ENCODE data around the gene ACBD6. TPM values are rescaled to one million over a fixed set of nuclear protein-coding genes. Genes with fewer than 3 reads are reported as not detected.

Gene ACBD6
- total and polyA plus RNA-seq, 8 donors: 8.9 to 48.8 (median 37.7) TPM

DNA sequence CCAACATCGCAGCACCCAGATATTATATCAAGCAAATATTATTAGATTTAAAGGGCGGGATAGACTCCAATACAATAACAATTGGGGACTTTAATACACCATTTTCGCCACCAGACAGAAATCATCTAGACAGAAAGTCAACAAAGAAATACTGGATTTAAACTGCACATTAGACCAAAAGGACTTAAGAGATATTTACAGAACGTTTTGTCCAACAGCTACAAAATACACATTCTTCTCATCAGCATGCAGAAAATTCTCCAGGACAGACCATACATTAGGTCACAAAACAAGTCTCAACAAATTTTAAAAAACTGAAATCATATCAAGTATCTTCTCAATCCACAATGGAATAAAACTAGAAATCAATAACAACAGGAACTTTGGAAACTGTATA lies 121.2 kb downstream of the ACBD6 start:
- Histone ChIP-seq H3K36me3 (peaks cover 0 to 8% (median 0%) of the 10 kb centered on the region in 4 donors), H3K27me3 (no peaks in the 10 kb centered on the region), H3K27ac (no peak overlapping the region), H3K9me3 (peaks cover 0 to 58% (median 36%) of the 10 kb centered on the region in 4 donors), H3K4me3 (no peak overlapping the region), H3K4me1 (no peaks in the 10 kb centered on the region)
- intact Hi-C loops (cut with DNase I; ENCODE audit: low total_unique reads): no loop called here
- no peak for DNase-seq
- TF ChIP-seq EP300 (IDR thresholded peaks at IDR 0.05) (no peak), POLR2A (IDR thresholded peaks at IDR 0.05) (no peak), POLR2AphosphoS5 (IDR thresholded peaks at IDR 0.05) (no peak)
- TF ChIP-seq, protein P1, sequence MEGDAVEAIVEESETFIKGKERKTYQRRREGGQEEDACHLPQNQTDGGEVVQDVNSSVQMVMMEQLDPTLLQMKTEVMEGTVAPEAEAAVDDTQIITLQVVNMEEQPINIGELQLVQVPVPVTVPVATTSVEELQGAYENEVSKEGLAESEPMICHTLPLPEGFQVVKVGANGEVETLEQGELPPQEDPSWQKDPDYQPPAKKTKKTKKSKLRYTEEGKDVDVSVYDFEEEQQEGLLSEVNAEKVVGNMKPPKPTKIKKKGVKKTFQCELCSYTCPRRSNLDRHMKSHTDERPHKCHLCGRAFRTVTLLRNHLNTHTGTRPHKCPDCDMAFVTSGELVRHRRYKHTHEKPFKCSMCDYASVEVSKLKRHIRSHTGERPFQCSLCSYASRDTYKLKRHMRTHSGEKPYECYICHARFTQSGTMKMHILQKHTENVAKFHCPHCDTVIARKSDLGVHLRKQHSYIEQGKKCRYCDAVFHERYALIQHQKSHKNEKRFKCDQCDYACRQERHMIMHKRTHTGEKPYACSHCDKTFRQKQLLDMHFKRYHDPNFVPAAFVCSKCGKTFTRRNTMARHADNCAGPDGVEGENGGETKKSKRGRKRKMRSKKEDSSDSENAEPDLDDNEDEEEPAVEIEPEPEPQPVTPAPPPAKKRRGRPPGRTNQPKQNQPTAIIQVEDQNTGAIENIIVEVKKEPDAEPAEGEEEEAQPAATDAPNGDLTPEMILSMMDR (IDR thresholded peaks at IDR 0.05): no peak
- 60 to 88% (median 66%) methylated on average over 4 of the region's 4 CpGs for WGBS, 5 donors

DNA sequence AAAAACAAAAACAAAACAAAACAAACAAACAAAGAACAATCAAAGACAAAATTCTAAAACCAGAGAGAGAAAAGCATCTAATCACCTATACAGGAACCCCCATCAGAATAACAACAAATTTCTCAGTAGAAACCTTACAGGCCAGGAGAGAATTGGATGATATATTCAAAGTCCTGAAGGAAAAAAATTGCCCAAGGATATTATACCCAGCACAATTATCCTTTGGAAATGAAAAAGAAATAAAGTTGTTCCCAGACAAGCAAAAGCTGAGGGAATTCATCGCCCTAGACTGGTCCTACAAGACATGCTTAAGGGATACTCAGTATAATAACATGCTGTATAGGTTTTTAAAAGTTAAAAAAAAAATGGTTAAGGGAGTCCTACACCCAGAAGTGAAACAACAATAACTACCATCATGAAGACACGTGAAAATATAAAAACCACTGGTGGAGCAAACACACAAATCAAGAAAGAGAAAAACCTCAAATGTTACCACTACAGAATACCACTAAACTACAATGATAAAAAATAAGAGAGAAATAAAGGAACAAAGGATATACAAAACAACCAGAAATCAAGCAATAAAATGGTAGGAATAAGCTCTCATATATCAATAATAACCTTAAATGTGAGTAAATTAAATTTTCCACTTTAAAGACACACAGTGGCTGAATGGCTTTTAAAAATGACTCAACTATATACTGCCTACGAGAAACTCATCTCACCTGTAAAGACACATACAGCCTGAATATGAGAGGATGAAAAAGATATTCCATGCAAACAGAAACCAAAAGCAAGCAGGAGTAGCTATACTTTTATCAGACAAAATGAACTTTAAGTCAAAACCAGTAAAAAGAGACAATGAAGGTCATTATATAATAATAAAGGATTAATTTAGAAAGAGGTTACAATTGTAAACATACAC lies 121.9 kb downstream of the ACBD6 start:
- Histone ChIP-seq H3K27me3 (no peaks in the 10 kb centered on the region), H3K4me3 (no peak overlapping the region), H3K36me3 (peaks cover 0 to 3% (median 0%) of the 10 kb centered on the region in 4 donors), H3K27ac (no peak overlapping the region), H3K4me1 (no peaks in the 10 kb centered on the region), H3K9me3 (peaks cover 0 to 53% (median 31%) of the 10 kb centered on the region in 4 donors)
- DNase-seq: no peak
- intact Hi-C loops (cut with DNase I; ENCODE audit: low total_unique reads): no loop called here
- TF ChIP-seq POLR2AphosphoS5 (IDR thresholded peaks at IDR 0.05) (no peak), EP300 (IDR thresholded peaks at IDR 0.05) (no peak), POLR2A (IDR thresholded peaks at IDR 0.05) (no peak)
- TF ChIP-seq, protein P1 (IDR thresholded peaks at IDR 0.05): no peak
- WGBS, 5 donors: 77 to 97% (median 93%) methylated on average over 3 of the region's 3 CpGs

DNA sequence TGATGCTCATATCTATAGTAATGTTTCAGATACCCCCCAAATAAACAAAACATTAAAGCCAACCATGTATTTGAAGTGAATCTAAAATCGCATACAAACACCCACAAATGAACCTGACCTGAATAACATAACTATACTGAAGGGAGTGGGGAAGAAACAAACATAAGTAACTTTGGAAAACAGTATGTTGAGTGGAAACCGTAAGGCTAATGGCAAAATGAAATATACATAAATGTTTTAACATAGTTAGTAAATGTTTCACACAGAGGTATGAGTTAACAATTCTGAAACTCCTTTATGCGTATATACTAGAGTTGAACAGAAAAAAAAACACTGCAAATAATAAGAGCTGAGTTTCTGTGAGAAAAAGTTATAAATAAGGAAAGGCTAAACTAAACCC lies 125.6 kb downstream of the ACBD6 start:
- no peaks in the 10 kb centered on the region for H3K4me1 ChIP-seq
- DNase-seq: no peak
- no peaks in the 10 kb centered on the region for H3K27me3 ChIP-seq
- H3K27ac ChIP-seq: no peak overlapping the region
- H3K4me3 ChIP-seq: no peak overlapping the region
- peaks cover 0 to 28% (median 19%) of the 10 kb centered on the region in 4 donors for H3K9me3 ChIP-seq
- TF ChIP-seq POLR2AphosphoS5 (IDR thresholded peaks at IDR 0.05) (no peak), EP300 (IDR thresholded peaks at IDR 0.05) (no peak), POLR2A (IDR thresholded peaks at IDR 0.05) (no peak)
- TF ChIP-seq, protein P1 (IDR thresholded peaks at IDR 0.05): no peak
- H3K36me3 ChIP-seq: no peaks in the 10 kb centered on the region
- 92 to 98% (median 97%) methylated on average over 3 of the region's 3 CpGs for WGBS, 5 donors
- intact Hi-C loops (cut with DNase I; ENCODE audit: low total_unique reads): no loop called here

DNA sequence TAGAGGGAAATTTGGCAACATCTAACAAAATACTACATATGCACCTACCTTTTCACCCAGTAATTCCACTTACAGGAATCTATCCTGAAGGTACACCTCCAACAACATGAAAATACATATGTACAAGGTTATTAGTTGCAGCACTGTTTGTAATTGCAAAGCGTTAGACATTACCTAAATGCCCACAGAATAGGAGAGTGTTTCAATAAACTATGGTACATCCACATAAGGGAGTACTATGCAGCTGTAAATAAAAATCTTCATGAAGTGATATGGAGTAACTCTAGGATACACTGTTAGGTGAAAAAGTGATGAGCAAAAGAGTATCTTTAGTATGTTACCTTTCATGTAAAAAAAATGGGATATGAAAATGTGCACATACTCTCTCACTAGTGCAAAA lies 126.1 kb downstream of the ACBD6 start:
- H3K9me3 ChIP-seq: peaks cover 0 to 26% (median 19%) of the 10 kb centered on the region in 4 donors
- no peak overlapping the region for H3K27ac ChIP-seq
- H3K4me3 ChIP-seq: no peak overlapping the region
- H3K36me3 ChIP-seq: no peaks in the 10 kb centered on the region
- no peaks in the 10 kb centered on the region for H3K27me3 ChIP-seq
- no peaks in the 10 kb centered on the region for H3K4me1 ChIP-seq
- TF ChIP-seq POLR2AphosphoS5 (IDR thresholded peaks at IDR 0.05): no peak
- TF ChIP-seq, protein P1 (IDR thresholded peaks at IDR 0.05): no peak
- no peak for TF ChIP-seq EP300 (IDR thresholded peaks at IDR 0.05)
- no peak for TF ChIP-seq POLR2A (IDR thresholded peaks at IDR 0.05)
- 98 to 100% (median 100%) methylated on average over 1 of the region's 1 CpG for WGBS, 5 donors
- DNase-seq: no peak
- intact Hi-C loops (cut with DNase I; ENCODE audit: low total_unique reads): no loop called here

All from stomach (tissue), 9 donors.